ENCODE results near the gene FAM240A. TPM values are rescaled to one million over a fixed set of nuclear protein-coding genes. Genes with fewer than 3 reads are reported as not detected.

The FAM240A gene
- total and polyA plus RNA-seq, 3 experiments from 2014 or later: not detected

- Mint-ChIP-seq H3K27me3 (peaks cover 11 to 22% of the 10 kb centered on the region in 2 donors), H3K4me1 (peaks cover 4 to 7% (median 6%) of the 10 kb centered on the region in 3 donors), H3K9me3 (no peaks in the 10 kb centered on the region), H3K27ac (no peak overlapping the region), H3K36me3 (no peaks in the 10 kb centered on the region), H3K4me3 (no peak overlapping the region)
- Histone ChIP-seq H3K36me3 (ENCODE audit: insufficient read depth, low read length) (no peaks in the 10 kb centered on the region), H3K27ac (ENCODE audit: low read depth, low read length) (no peak overlapping the region), H3K4me3 (ENCODE audit: low read length) (no peak overlapping the region), H3K9me3 (ENCODE audit: low read length) (no peaks in the 10 kb centered on the region), H3K27me3 (ENCODE audit: insufficient read depth, low read length, poor library complexity, severe bottlenecking) (no peaks in the 10 kb centered on the region), H3K4me1 (ENCODE audit: insufficient read depth, low read length) (peaks cover 8% of the 10 kb centered on the region)
- CTCF ChIA-PET: interaction anchor here (1.0 kb wide), 1 partner anchor 66 kb away, joined by 3 read pairs; no protein-coding TSS in a partner anchor
- DNase-seq: no peak
- POLR2A ChIA-PET: no interaction called here
These were observed 12.2 kb downstream of the FAM240A start for GRCh38 chr3:46624533-46624932.

- Histone ChIP-seq H3K9me3 (ENCODE audit: low read length) (no peaks in the 10 kb centered on the region), H3K4me1 (ENCODE audit: insufficient read depth, low read length) (peaks cover 11% of the 10 kb centered on the region), H3K36me3 (ENCODE audit: insufficient read depth, low read length) (no peaks in the 10 kb centered on the region), H3K27me3 (ENCODE audit: insufficient read depth, low read length, poor library complexity, severe bottlenecking) (no peaks in the 10 kb centered on the region), H3K27ac (ENCODE audit: low read depth, low read length) (no peak overlapping the region), H3K4me3 (ENCODE audit: low read length) (no peak overlapping the region)
- Mint-ChIP-seq H3K9me3 (no peaks in the 10 kb centered on the region), H3K4me1 (peaks cover 5 to 11% (median 9%) of the 10 kb centered on the region in 3 donors), H3K36me3 (no peaks in the 10 kb centered on the region), H3K27ac (no peak overlapping the region), H3K4me3 (no peak overlapping the region), H3K27me3 (peaks cover 8 to 20% of the 10 kb centered on the region in 2 donors)
- CTCF ChIA-PET: interaction anchor here (1.0 kb wide), 1 partner anchor 66 kb away, joined by 3 read pairs; no protein-coding TSS in a partner anchor
- POLR2A ChIA-PET: no interaction called here
- DNase-seq: no peak
These were observed 12.7 kb downstream of the FAM240A start for GRCh38 chr3:46624975-46625490.

GRCh38 chr3:46626039-46626438 is 13.7 kb downstream of the FAM240A start:
- DNase-seq: no peak
- H3K36me3 Mint-ChIP-seq: no peaks in the 10 kb centered on the region
- Histone ChIP-seq H3K4me1 (ENCODE audit: insufficient read depth, low read length) (peaks cover 16% of the 10 kb centered on the region), H3K36me3 (ENCODE audit: insufficient read depth, low read length) (no peaks in the 10 kb centered on the region), H3K27ac (ENCODE audit: low read depth, low read length) (no peak overlapping the region), H3K27me3 (ENCODE audit: insufficient read depth, low read length, poor library complexity, severe bottlenecking) (no peaks in the 10 kb centered on the region), H3K4me3 (ENCODE audit: low read length) (no peak overlapping the region), H3K9me3 (ENCODE audit: low read length) (no peaks in the 10 kb centered on the region)
- no peaks in the 10 kb centered on the region for H3K9me3 Mint-ChIP-seq
- no peak overlapping the region for H3K27ac Mint-ChIP-seq
- ChIA-PET CTCF (interaction anchor here (8.6 kb wide), 1 partner anchor 135 kb away, joined by 147 read pairs; no protein-coding TSS in a partner anchor), POLR2A (no interaction called here)
- peaks cover 9 to 14% (median 12%) of the 10 kb centered on the region in 3 donors for H3K4me1 Mint-ChIP-seq
- no peak overlapping the region for H3K4me3 Mint-ChIP-seq
- H3K27me3 Mint-ChIP-seq: peaks cover 8 to 16% of the 10 kb centered on the region in 2 donors

- Histone ChIP-seq H3K36me3 (ENCODE audit: insufficient read depth, low read length) (no peaks in the 10 kb centered on the region), H3K27me3 (ENCODE audit: insufficient read depth, low read length, poor library complexity, severe bottlenecking) (no peaks in the 10 kb centered on the region), H3K27ac (ENCODE audit: low read depth, low read length) (no peak overlapping the region), H3K4me1 (ENCODE audit: insufficient read depth, low read length) (peaks cover 16% of the 10 kb centered on the region), H3K4me3 (ENCODE audit: low read length) (no peak overlapping the region), H3K9me3 (ENCODE audit: low read length) (no peaks in the 10 kb centered on the region)
- Mint-ChIP-seq H3K27me3 (peaks cover 6 to 16% of the 10 kb centered on the region in 2 donors), H3K4me1 (peaks cover 9 to 14% (median 12%) of the 10 kb centered on the region in 3 donors), H3K36me3 (no peaks in the 10 kb centered on the region), H3K9me3 (no peaks in the 10 kb centered on the region), H3K4me3 (no peak overlapping the region), H3K27ac (peak overlapping the region in 1 of 8 donors; percentile 57)
- ChIA-PET CTCF (interaction anchor here (1.4 to 8.6 kb wide), 2 partner anchors 12 to 136 kb away, joined by 3 to 147 read pairs; no protein-coding TSS in a partner anchor), POLR2A (no interaction called here)
- no peak for DNase-seq
These were observed 14.8 kb downstream of the FAM240A start for GRCh38 chr3:46627078-46627477.

GRCh38 chr3:46628901-46629369 is 16.6 kb downstream of the FAM240A start:
- H3K4me3 ChIP-seq (ENCODE audit: low read length): no peak overlapping the region
- H3K9me3 ChIP-seq (ENCODE audit: low read length): no peaks in the 10 kb centered on the region
- DNase-seq: no peak
- no peaks in the 10 kb centered on the region for H3K27me3 ChIP-seq (ENCODE audit: insufficient read depth, low read length, poor library complexity, severe bottlenecking)
- peak overlapping the region in 1 of 8 donors; percentile 55 for H3K27ac Mint-ChIP-seq
- peaks cover 9 to 14% (median 12%) of the 10 kb centered on the region in 3 donors for H3K4me1 Mint-ChIP-seq
- no peaks in the 10 kb centered on the region for H3K36me3 ChIP-seq (ENCODE audit: insufficient read depth, low read length)
- H3K27ac ChIP-seq (ENCODE audit: low read depth, low read length): no peak overlapping the region
- H3K27me3 Mint-ChIP-seq: peaks cover 4 to 5% of the 10 kb centered on the region in 2 donors
- H3K9me3 Mint-ChIP-seq: no peaks in the 10 kb centered on the region
- ChIA-PET CTCF (interaction anchor here (0.7 to 8.6 kb wide), 7 partner anchors 11 to 263 kb away, joined by 3 to 147 read pairs (median 15); partner anchors contain the start of gene RTP3), POLR2A (interaction anchor here (1.3 kb wide), 1 partner anchor 140 kb away, joined by 5 read pairs; no protein-coding TSS in a partner anchor)
- peak overlapping the region in 5 of 7 donors; percentile 54 to 77 (median 67) for H3K4me3 Mint-ChIP-seq
- H3K36me3 Mint-ChIP-seq: no peaks in the 10 kb centered on the region
- H3K4me1 ChIP-seq (ENCODE audit: insufficient read depth, low read length): peaks cover 16% of the 10 kb centered on the region

- Histone ChIP-seq H3K27me3 (ENCODE audit: insufficient read depth, low read length, poor library complexity, severe bottlenecking) (no peaks in the 10 kb centered on the region), H3K9me3 (ENCODE audit: low read length) (no peaks in the 10 kb centered on the region), H3K4me1 (ENCODE audit: insufficient read depth, low read length) (peaks cover 16% of the 10 kb centered on the region), H3K36me3 (ENCODE audit: insufficient read depth, low read length) (no peaks in the 10 kb centered on the region), H3K27ac (ENCODE audit: low read depth, low read length) (no peak overlapping the region), H3K4me3 (ENCODE audit: low read length) (peak overlapping the region; percentile 33)
- Mint-ChIP-seq H3K27me3 (peaks cover 0 to 3% of the 10 kb centered on the region in 2 donors), H3K4me3 (peak overlapping the region in 6 of 7 donors; percentile 54 to 77 (median 65)), H3K27ac (peak overlapping the region in 6 of 8 donors; percentile 41 to 92 (median 66)), H3K4me1 (peaks cover 9 to 14% (median 12%) of the 10 kb centered on the region in 3 donors), H3K36me3 (no peaks in the 10 kb centered on the region), H3K9me3 (no peaks in the 10 kb centered on the region)
- peak; percentile 54 to 82 (median 71) for DNase-seq
- POLR2A ChIA-PET: interaction anchor here (1.3 kb wide), 1 partner anchor 141 kb away, joined by 5 read pairs; no protein-coding TSS in a partner anchor
- CTCF ChIA-PET: interaction anchor here (0.7 to 8.6 kb wide), 20 partner anchors 9 to 264 kb away, joined by 3 to 147 read pairs (median 5); partner anchors contain the start of gene RTP3
These were observed 17.5 kb downstream of the FAM240A start for GRCh38 chr3:46629551-46630517.

GRCh38 chr3:46632792-46633191 is 20.5 kb downstream of the FAM240A start:
- H3K9me3 Mint-ChIP-seq: no peaks in the 10 kb centered on the region

More at GRCh38 chr3:46632792-46633191, 20.5 kb downstream of the FAM240A start:
- H3K36me3 ChIP-seq (ENCODE audit: insufficient read depth, low read length): no peaks in the 10 kb centered on the region
- H3K27ac Mint-ChIP-seq: no peak overlapping the region
- DNase-seq: no peak
- peaks cover 9 to 14% (median 12%) of the 10 kb centered on the region in 3 donors for H3K4me1 Mint-ChIP-seq
- H3K4me3 Mint-ChIP-seq: no peak overlapping the region
- ChIA-PET POLR2A (no interaction called here), CTCF (interaction anchor here (8.6 kb wide), 1 partner anchor 142 kb away, joined by 147 read pairs; no protein-coding TSS in a partner anchor)
- peaks cover 16% of the 10 kb centered on the region for H3K4me1 ChIP-seq (ENCODE audit: insufficient read depth, low read length)
- H3K27me3 Mint-ChIP-seq: peaks cover 3 to 5% of the 10 kb centered on the region in 2 donors
- no peaks in the 10 kb centered on the region for H3K27me3 ChIP-seq (ENCODE audit: insufficient read depth, low read length, poor library complexity, severe bottlenecking)
- H3K27ac ChIP-seq (ENCODE audit: low read depth, low read length): no peak overlapping the region
- no peaks in the 10 kb centered on the region for H3K9me3 ChIP-seq (ENCODE audit: low read length)
- no peak overlapping the region for H3K4me3 ChIP-seq (ENCODE audit: low read length)
- H3K36me3 Mint-ChIP-seq: no peaks in the 10 kb centered on the region
